Measurements from ENCODE around the gene SOX2. TPM values are rescaled to one million over a fixed set of nuclear protein-coding genes. Genes with fewer than 3 reads are reported as not detected.

Gene SOX2
- total and polyA plus RNA-seq, 8 donors, result 0.04 to 0.35 (median 0.09) TPM; not detected in 3

DNA sequence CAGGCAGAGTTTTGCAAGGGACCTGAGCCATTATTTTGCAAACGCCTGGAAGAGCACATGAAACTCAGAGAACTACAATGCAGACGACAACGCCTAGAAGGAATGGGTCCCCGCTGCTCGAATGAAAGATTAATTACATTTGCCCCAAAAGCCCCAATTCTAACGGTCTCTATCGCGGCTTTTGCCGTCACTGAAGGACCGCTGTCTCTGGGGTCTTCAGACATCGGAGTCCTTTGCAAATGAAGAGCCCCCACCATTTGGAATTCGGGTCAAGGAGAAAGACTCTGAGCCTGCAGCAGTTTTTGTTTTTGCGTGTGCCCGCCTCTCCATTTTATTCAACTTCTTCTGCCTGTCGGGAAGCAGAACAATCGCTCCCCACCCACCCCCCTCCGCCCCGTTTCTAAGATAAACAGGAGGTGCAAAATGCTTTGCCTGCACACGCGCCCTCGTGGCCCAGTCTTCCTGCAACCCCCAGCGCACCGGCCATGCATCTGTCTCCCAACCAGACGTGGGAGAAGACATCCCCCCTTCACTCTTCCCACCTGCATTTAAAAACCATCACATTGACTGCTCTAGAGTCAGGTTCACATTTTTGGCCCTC, 13.5 kb downstream of the SOX2 start:
- Histone ChIP-seq H3K4me1 (no peaks in the 10 kb centered on the region), H3K27me3 (peaks cover 17 to 89% (median 30%) of the 10 kb centered on the region in 4 donors), H3K9me3 (no peaks in the 10 kb centered on the region), H3K27ac (no peak overlapping the region), H3K4me3 (no peak overlapping the region), H3K36me3 (no peaks in the 10 kb centered on the region)
- ATAC-seq (no peak), DNase-seq (no peak), FAIRE-seq (no peak)
- no peak for TF ChIP-seq CTCF (IDR thresholded peaks at IDR 0.05)
- WGBS, 2 donors, result 9 to 12% methylated on average over 24 of the region's 24 CpGs
- intact Hi-C loops (cut with DNase I), result no loop called here

GRCh38 chr3:181725830-181726229, 14.1 kb downstream of the SOX2 start:
- H3K27ac ChIP-seq, result no peak overlapping the region
- ATAC-seq, result no peak
- peaks cover 17 to 83% (median 28%) of the 10 kb centered on the region in 4 donors for H3K27me3 ChIP-seq
- WGBS, 2 donors, result 7 to 8% methylated on average over 13 to 15 of the region's 15 CpGs
- H3K4me3 ChIP-seq, result no peak overlapping the region
- intact Hi-C loops (cut with DNase I), result no loop called here
- DNase-seq, result no peak
- FAIRE-seq, result no peak
- no peak for TF ChIP-seq CTCF (IDR thresholded peaks at IDR 0.05)
- H3K9me3 ChIP-seq, result no peaks in the 10 kb centered on the region
- H3K36me3 ChIP-seq, result no peaks in the 10 kb centered on the region
- no peaks in the 10 kb centered on the region for H3K4me1 ChIP-seq

- 7 to 9% methylated on average over 60 to 62 of the region's 62 CpGs for WGBS, 2 donors
- Histone ChIP-seq H3K36me3 (no peaks in the 10 kb centered on the region), H3K27me3 (peaks cover 17 to 76% (median 26%) of the 10 kb centered on the region in 4 donors), H3K27ac (no peak overlapping the region), H3K9me3 (no peaks in the 10 kb centered on the region), H3K4me3 (peak overlapping the region in 1 of 4 donors; percentile 22), H3K4me1 (no peaks in the 10 kb centered on the region)
- ATAC-seq (no peak), DNase-seq (no peak), FAIRE-seq (no peak)
- intact Hi-C loops (cut with DNase I), result no loop called here
- TF ChIP-seq CTCF (IDR thresholded peaks at IDR 0.05), result no peak
Measured at GRCh38 chr3:181726351-181727330, 14.9 kb downstream of the SOX2 start.

GRCh38 chr3:181727341-181728032, 15.8 kb downstream of the SOX2 start:
- peaks cover 17 to 69% (median 24%) of the 10 kb centered on the region in 4 donors for H3K27me3 ChIP-seq
- DNase-seq (no peak), ATAC-seq (no peak), FAIRE-seq (no peak)
- H3K4me1 ChIP-seq, result no peaks in the 10 kb centered on the region
- H3K27ac ChIP-seq, result no peak overlapping the region
- H3K4me3 ChIP-seq, result peak overlapping the region in 1 of 4 donors; percentile 22
- TF ChIP-seq CTCF (IDR thresholded peaks at IDR 0.05), result no peak
- H3K36me3 ChIP-seq, result no peaks in the 10 kb centered on the region
- 11 to 16% methylated on average over 24 of the region's 24 CpGs for WGBS, 2 donors
- intact Hi-C loops (cut with DNase I), result no loop called here
- no peaks in the 10 kb centered on the region for H3K9me3 ChIP-seq

All from pancreas (tissue), 10 donors.